ENCODE data around the gene GMDS.

- TF ChIP-seq POLR2A (IDR thresholded peaks at IDR 0.05; ENCODE audit: low read depth, low read length) (no peak), TAF1 (IDR thresholded peaks at IDR 0.05; ENCODE audit: borderline replicate concordance, low read depth, low read length) (no peak), POLR2AphosphoS5 (IDR thresholded peaks at IDR 0.05; ENCODE audit: low read depth, low read length) (no peak)
These were observed 424.7 kb downstream of the GMDS start for GRCh38 chr6:1820714-1821113.

Measured in GM12892 (cell line).